Measurements from ENCODE around the gene POP4. TPM values are rescaled to one million over a fixed set of nuclear protein-coding genes. Genes with fewer than 3 reads are reported as not detected.

The POP4 gene
- total and polyA plus RNA-seq, 8 donors, result 2.0 to 162 (median 55.5) TPM

DNA sequence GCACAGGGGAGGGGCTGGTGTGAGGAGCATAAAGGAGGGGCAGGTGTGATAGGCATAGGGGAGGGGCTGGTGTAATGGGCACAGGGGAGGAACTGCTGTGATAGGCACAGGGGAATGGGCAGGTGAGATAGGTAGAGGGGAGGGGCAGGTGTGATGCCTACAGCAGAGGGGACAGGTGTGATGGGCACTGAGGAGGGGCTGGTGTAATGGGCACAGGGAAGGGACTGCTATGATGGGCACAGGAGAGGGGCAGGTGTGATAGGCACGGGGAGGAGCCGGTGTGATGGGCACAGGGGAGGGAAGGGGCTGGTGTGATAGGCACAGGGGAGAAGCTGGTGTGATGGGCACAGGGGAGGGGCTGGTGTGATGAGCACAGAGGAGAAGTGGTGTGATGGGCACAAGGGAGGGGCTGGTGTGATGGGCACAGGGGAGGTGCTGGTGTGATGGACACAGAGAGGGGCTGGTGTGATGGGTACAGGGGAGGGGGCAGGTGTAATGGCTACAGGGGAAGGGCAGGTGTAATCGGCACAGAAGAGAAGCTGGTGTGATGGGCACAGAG is 39.5 kb upstream of the POP4 start:
- intact Hi-C loops (cut with DNase I; ENCODE audit: low total_unique reads), result no loop called here
- H3K27me3 ChIP-seq, result peaks cover 0 to 74% (median 0%) of the 10 kb centered on the region in 3 donors
- no peak for DNase-seq
- TF ChIP-seq POLR2A (IDR thresholded peaks at IDR 0.05) (no peak), EP300 (IDR thresholded peaks at IDR 0.05) (no peak), POLR2AphosphoS5 (IDR thresholded peaks at IDR 0.05) (no peak)
- TF ChIP-seq, protein P1, sequence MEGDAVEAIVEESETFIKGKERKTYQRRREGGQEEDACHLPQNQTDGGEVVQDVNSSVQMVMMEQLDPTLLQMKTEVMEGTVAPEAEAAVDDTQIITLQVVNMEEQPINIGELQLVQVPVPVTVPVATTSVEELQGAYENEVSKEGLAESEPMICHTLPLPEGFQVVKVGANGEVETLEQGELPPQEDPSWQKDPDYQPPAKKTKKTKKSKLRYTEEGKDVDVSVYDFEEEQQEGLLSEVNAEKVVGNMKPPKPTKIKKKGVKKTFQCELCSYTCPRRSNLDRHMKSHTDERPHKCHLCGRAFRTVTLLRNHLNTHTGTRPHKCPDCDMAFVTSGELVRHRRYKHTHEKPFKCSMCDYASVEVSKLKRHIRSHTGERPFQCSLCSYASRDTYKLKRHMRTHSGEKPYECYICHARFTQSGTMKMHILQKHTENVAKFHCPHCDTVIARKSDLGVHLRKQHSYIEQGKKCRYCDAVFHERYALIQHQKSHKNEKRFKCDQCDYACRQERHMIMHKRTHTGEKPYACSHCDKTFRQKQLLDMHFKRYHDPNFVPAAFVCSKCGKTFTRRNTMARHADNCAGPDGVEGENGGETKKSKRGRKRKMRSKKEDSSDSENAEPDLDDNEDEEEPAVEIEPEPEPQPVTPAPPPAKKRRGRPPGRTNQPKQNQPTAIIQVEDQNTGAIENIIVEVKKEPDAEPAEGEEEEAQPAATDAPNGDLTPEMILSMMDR (IDR thresholded peaks at IDR 0.05), result no peak
- WGBS, 5 donors, result 76 to 85% (median 79%) methylated on average over 3 of the region's 3 CpGs
- no peak overlapping the region for H3K4me3 ChIP-seq
- no peaks in the 10 kb centered on the region for H3K36me3 ChIP-seq
- no peaks in the 10 kb centered on the region for H3K9me3 ChIP-seq
- no peak overlapping the region for H3K27ac ChIP-seq
- no peaks in the 10 kb centered on the region for H3K4me1 ChIP-seq

DNA sequence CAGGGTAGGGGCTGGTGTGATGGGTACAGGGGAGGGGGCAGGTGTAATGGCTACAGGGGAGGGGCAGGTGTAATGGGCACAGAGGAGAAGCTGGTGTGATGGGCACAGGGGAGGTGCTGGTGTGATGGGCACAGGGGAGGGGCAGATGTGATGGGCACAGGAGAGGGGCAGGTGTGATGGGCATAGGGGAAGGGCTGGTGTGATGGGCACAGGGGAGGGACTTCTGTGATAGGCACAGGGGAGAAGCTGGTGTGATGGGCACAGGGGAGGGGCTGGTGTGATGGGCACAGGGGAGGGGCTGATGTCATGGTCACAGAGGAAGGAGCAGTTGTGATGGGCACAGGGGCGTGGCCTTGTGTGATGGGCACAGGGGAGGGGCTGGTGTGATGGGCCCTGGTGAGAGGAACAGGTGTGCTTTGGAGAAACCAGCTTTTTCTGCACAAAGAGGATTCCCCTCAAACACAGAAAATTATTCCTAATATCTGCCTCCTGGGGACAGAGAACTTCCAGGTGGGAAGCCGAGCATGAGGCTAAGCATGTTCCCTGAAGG is 38.6 kb upstream of the POP4 start:
- no peak for DNase-seq
- no peaks in the 10 kb centered on the region for H3K4me1 ChIP-seq
- peaks cover 0 to 73% (median 0%) of the 10 kb centered on the region in 3 donors for H3K27me3 ChIP-seq
- H3K36me3 ChIP-seq, result no peaks in the 10 kb centered on the region
- H3K27ac ChIP-seq, result no peak overlapping the region
- intact Hi-C loops (cut with DNase I; ENCODE audit: low total_unique reads), result no loop called here
- H3K4me3 ChIP-seq, result no peak overlapping the region
- TF ChIP-seq EP300 (IDR thresholded peaks at IDR 0.05), result no peak
- TF ChIP-seq, protein P1 (IDR thresholded peaks at IDR 0.05), result no peak
- no peak for TF ChIP-seq POLR2A (IDR thresholded peaks at IDR 0.05)
- no peak for TF ChIP-seq POLR2AphosphoS5 (IDR thresholded peaks at IDR 0.05)
- H3K9me3 ChIP-seq, result no peaks in the 10 kb centered on the region
- WGBS, 5 donors, result 62 to 75% (median 71%) methylated on average over 2 of the region's 2 CpGs

DNA sequence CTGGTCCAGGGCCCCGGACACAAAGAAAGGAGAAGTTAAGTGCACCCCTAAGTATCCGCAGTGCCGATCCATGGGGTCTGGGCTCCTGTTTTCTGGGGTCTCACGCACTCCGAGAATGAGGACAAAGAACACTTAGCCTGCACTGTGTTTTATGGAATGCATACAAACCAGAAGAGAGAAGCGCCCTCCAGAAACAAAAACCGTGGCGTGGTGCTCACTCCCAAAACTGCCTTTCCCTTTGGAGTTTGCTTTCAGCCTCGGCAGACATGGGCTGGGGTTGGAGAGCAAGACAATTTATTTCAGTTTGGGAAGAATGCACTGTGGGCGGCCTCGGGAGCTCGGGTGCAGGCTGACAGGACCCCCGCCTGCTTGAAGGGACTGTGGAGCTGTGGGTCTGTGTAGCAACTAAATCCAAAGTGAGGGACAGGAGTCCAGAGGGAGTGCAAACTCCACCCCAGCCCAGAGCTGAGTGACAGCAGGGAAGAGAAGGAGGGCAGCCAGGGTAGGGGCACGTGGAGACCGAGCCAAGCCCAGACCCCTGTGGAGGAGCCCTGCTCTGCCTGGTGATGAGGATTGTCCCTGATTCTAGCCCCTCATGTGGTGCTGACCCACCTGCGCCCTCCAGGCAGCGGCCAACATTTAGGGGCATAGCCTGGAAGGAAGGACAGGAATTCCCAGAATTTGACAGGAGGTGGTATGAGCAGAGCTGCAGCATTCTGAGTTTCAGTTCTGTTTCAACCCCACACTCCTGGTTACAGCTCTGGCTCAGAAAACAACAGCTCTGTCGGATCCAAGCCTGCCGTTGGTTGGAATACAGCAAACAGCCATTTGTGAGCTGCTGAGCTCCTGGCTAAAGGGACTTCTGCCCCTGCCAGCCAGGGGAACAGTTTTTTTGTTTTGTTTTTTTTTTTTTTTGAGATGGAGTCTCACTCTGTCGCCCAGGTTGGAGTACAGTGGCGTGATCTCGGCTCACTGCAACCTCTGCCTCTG is 37.8 kb upstream of the POP4 start:
- TF ChIP-seq POLR2A (IDR thresholded peaks at IDR 0.05), result no peak
- no peak for TF ChIP-seq POLR2AphosphoS5 (IDR thresholded peaks at IDR 0.05)
- TF ChIP-seq, protein P1 (IDR thresholded peaks at IDR 0.05), result no peak
- no peak for TF ChIP-seq EP300 (IDR thresholded peaks at IDR 0.05)
- peaks cover 0 to 73% (median 0%) of the 10 kb centered on the region in 3 donors for H3K27me3 ChIP-seq
- DNase-seq, result no peak
- H3K9me3 ChIP-seq, result no peaks in the 10 kb centered on the region
- WGBS, 5 donors, result 57 to 68% (median 63%) methylated on average over 22 of the region's 22 CpGs
- intact Hi-C loops (cut with DNase I; ENCODE audit: low total_unique reads), result no loop called here
- no peak overlapping the region for H3K4me3 ChIP-seq
- no peaks in the 10 kb centered on the region for H3K36me3 ChIP-seq
- no peak overlapping the region for H3K27ac ChIP-seq
- H3K4me1 ChIP-seq, result no peaks in the 10 kb centered on the region

Data from stomach (tissue), 9 donors.